ENCODE results near the gene DNAJB6. TPM values are rescaled to one million over a fixed set of nuclear protein-coding genes. Genes with fewer than 3 reads are reported as not detected.

DNAJB6 gene
- total RNA-seq, 1 experiment from 2014 or later = 101 TPM

DNA sequence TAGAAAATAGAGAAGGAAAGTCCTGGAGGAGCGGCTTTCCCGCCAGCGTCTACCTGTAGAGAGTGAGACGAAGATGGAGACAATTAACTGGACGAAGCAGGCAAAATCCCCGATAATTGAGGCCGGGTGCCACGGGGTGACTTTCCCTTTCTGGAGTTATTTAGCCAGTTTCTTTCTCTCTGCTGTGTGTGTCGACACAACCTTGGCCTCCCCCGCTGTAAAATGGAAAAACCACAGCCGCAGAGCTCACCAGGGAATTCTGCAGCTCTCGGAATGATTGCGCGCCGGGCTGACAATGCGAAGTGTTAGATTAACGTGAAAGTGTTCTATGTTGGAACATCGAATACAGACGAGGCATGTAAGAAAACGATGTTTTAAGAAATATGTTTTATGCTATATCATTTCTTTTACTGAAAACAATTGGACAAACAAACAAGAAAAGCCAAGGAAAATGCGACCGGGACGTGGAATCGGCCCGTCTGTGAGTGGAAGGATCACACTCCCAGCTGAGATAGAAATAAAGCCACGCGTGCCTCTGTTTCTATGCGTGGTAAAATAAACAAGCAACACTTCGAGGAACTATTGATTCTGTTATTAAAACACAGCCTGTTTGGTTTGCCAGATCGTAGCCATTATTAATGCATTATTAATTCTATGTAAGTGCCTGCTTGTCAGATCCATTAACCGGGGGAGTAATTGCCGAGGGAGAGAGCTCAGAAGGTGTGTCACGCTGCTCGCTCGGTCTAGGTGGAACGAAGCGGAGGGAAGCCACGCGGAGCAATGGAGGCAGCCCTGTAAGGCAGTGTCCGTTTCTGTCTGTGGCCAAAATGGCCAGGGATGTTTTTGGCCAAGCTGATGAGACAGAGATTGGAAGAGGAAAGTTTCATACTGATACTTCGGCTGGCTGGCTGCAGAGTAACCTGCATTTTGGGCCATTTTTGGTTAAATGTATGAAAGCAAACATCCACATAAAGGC lies 129.4 kb downstream of the DNAJB6 start:
- no peak for DNase-seq (ENCODE audit: low read depth)
- in situ Hi-C loops (cut with HindIII; ENCODE audit: low pct_unique_long_range_greater_than_20kb, low sequenced_read_pairs) = no loop called here

DNA sequence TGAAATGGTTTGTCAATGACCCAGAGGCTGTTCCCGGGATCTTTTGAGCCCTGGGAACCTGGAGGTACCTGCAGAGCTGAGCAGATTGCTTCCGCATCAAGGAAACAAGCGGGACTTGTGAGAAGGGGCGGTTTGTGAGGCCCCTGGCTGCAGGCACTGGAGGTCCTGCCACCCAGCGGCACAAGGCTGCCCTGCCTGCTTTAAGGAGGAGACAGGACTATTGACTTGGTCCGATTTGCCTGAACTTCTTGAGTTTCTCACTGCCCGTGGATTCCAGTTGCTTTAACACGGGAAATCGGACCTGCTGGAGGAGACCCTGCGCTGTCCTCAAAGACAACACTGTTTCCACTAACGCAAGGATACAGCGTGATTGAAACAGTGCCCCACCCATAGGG lies 130.1 kb downstream of the DNAJB6 start:
- in situ Hi-C loops (cut with HindIII; ENCODE audit: low pct_unique_long_range_greater_than_20kb, low sequenced_read_pairs) = no loop called here
- no peak for DNase-seq (ENCODE audit: low read depth)

Other genes starting within 250 kb of the DNAJB6 start
- gene UBE3C, start 198.1 kb upstream of the DNAJB6 start, total RNA-seq (2014; rRNA removed; shearing (Covaris generic); ENCODE audit: low replicate concordance) = 40.6 and 46.1 TPM in 2 replicates

Measured in Caki2 (cell line).